Activated naive CD4-positive, alpha-beta T cell treated with anti-CD3 and anti-CD28 coated beads for 36 hours (primary cell): Measurements from ENCODE around the gene KLHL22. TPM values are rescaled to one million over a fixed set of nuclear protein-coding genes. Genes with fewer than 3 reads are reported as not detected.

Experiments used
- CTCF ChIA-PET: fragments of 350-600 bp; sonication (Branson Sonifier 250); formaldehyde crosslinking; loops from one replicate; lab custom pipeline; 2021; ENCODE audit warnings: antibody characterized with exemption; lab: Charles Lee
- DNase-seq: peaks from one replicate; pipeline ENCODE4 v3.0.0-alpha.2; 2020
- H3K27ac Mint-ChIP-seq: one replicate; pipeline ENCODE4 v1.8.0; 2021; ENCODE audit warnings: mild to moderate bottlenecking, mixed read lengths
- H3K27me3 Mint-ChIP-seq: one replicate; pipeline ENCODE4 v1.8.0; 2021; ENCODE audit warnings: low read depth, mixed read lengths
- H3K36me3 Mint-ChIP-seq: one replicate; pipeline ENCODE4 v1.8.0; 2021; ENCODE audit warnings: low read depth, mixed read lengths
- H3K4me1 Mint-ChIP-seq: one replicate; pipeline ENCODE4 v1.8.0; 2021; ENCODE audit warnings: low read depth, mixed read lengths
- H3K4me3 Mint-ChIP-seq: one replicate; pipeline ENCODE4 v1.8.0; 2021; ENCODE audit warnings: mild to moderate bottlenecking, moderate library complexity, mixed read lengths
- H3K9me3 Mint-ChIP-seq: one replicate; pipeline ENCODE4 v1.8.0; 2021; ENCODE audit warnings: mixed read lengths
- intact Hi-C: fragments of 100-400 bp; cut with micrococcal nuclease; formaldehyde crosslinking; loops from one replicate; pipeline ENCODE4 v1.15.1; 2023
- total RNA-seq, 2 experiments: library from RNA; stranded (reverse); gene quantifications; one replicate each; pipeline ENCODE4 v1.2.3, GENCODE V29; 2021

KLHL22 gene
- total RNA-seq, 2 experiments from 2014 or later, result 10.1 to 11.7 TPM

DNA sequence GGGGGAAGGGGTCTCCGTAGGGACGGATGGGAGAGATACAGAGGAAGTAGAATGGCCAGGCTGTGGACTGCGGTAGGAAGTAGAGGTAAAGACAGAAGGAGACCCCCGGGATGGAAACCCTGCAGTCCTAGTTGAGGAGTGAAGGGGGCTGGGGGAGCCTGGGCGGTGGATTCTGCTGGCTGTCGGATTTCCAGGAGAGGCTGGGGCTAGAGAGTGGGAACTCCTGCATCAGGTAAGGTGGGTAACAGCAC lies 57.2 kb downstream of the KLHL22 start:
- peaks cover 11% of the 10 kb centered on the region for H3K4me1 Mint-ChIP-seq
- no peak overlapping the region for H3K27ac Mint-ChIP-seq
- H3K9me3 Mint-ChIP-seq, result no peaks in the 10 kb centered on the region
- H3K4me3 Mint-ChIP-seq, result no peak overlapping the region
- CTCF ChIA-PET, result no interaction called here
- H3K27me3 Mint-ChIP-seq, result peaks cover 36% of the 10 kb centered on the region
- no peak for DNase-seq
- intact Hi-C loops, result no loop called here
- peaks cover 4% of the 10 kb centered on the region for H3K36me3 Mint-ChIP-seq

- peaks cover 11% of the 10 kb centered on the region for H3K4me1 Mint-ChIP-seq
- intact Hi-C loops, result no loop called here
- peaks cover 36% of the 10 kb centered on the region for H3K27me3 Mint-ChIP-seq
- peaks cover 3% of the 10 kb centered on the region for H3K36me3 Mint-ChIP-seq
- peak within 1 kb of the TSS; percentile 59 for H3K4me3 Mint-ChIP-seq
- H3K27ac Mint-ChIP-seq, result no peak within 1 kb of the TSS
- no peak for DNase-seq
- H3K9me3 Mint-ChIP-seq, result no peaks in the 10 kb centered on the region
- CTCF ChIA-PET, result no interaction called here
Observed at GRCh38 chr22:20437613-20438426, 57.8 kb downstream of the KLHL22 start, which contains the start of gene SCARF2. SCARF2 (minus strand) TSS chr22:20437825; CDS start chr22:20437754, 71 bp downstream.

GRCh38 chr22:20436768-20437612 lies 58.6 kb downstream of the KLHL22 start:
- Mint-ChIP-seq H3K4me1 (peaks cover 12% of the 10 kb centered on the region), H3K27me3 (peaks cover 42% of the 10 kb centered on the region), H3K36me3 (no peaks in the 10 kb centered on the region), H3K9me3 (no peaks in the 10 kb centered on the region), H3K27ac (no peak overlapping the region), H3K4me3 (peak overlapping the region; percentile 59)
- CTCF ChIA-PET, result no interaction called here
- no peak for DNase-seq
- intact Hi-C loops, result no loop called here

DNA sequence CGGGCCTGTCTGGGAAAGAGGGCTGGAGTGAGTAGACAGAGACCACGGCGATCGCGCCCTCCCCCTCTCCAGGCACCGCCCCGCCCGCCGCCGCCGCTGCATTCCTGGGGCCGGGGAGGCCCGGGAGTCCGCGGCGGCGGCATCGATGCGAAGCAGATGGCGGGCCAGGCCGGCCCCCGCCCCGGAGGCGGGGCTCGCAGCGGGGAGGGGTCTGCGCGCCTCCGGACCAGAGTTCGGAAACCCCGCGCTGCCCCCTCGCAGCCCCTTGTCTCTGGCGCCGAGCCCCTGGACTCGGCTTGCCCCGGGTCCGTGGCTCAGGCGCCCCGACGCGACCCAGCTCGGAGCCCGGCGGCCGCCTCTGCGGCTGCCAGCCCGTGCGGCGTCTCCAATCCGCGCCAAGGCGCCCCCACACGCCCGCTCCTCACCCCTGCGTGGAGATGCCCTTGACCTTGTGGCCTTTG lies 59.3 kb downstream of the KLHL22 start:
- Mint-ChIP-seq H3K9me3 (no peaks in the 10 kb centered on the region), H3K4me3 (peak overlapping the region; percentile 59), H3K27me3 (peaks cover 45% of the 10 kb centered on the region), H3K27ac (no peak overlapping the region), H3K36me3 (no peaks in the 10 kb centered on the region), H3K4me1 (peaks cover 15% of the 10 kb centered on the region)
- CTCF ChIA-PET, result no interaction called here
- intact Hi-C loops, result no loop called here
- no peak for DNase-seq

- H3K9me3 Mint-ChIP-seq, result no peaks in the 10 kb centered on the region
- no peaks in the 10 kb centered on the region for H3K36me3 Mint-ChIP-seq
- DNase-seq, result no peak
- no peak overlapping the region for H3K4me3 Mint-ChIP-seq
- CTCF ChIA-PET, result no interaction called here
- peaks cover 48% of the 10 kb centered on the region for H3K27me3 Mint-ChIP-seq
- H3K4me1 Mint-ChIP-seq, result peaks cover 17% of the 10 kb centered on the region
- no peak overlapping the region for H3K27ac Mint-ChIP-seq
- intact Hi-C loops, result no loop called here
Observed at GRCh38 chr22:20435436-20436306, 59.9 kb downstream of the KLHL22 start.

DNA sequence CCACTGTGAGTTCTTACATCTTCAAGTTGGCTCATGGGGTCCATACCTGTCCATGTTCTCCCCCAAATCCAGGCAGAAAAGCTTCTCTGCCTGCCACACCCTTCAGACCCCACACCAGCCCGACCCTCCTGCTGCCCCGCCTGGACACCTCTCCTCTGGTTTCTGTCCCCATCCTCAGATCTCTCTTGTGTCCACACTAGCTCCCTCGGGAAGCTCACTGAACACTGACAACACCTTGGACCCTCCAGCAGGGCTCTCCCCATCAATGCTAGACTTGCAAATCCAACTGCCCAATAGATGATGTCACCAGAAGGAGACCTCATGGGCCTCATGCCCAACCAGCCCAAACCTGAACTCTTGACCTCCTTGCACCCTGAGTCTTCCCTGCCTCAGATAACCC lies 60.8 kb downstream of the KLHL22 start:
- Mint-ChIP-seq H3K9me3 (no peaks in the 10 kb centered on the region), H3K27me3 (peaks cover 56% of the 10 kb centered on the region), H3K27ac (no peak overlapping the region), H3K4me3 (no peak overlapping the region), H3K36me3 (no peaks in the 10 kb centered on the region), H3K4me1 (peaks cover 24% of the 10 kb centered on the region)
- intact Hi-C loops, result no loop called here
- CTCF ChIA-PET, result no interaction called here
- DNase-seq, result no peak

- intact Hi-C loops, result no loop called here
- no peaks in the 10 kb centered on the region for H3K9me3 Mint-ChIP-seq
- H3K27me3 Mint-ChIP-seq, result peaks cover 56% of the 10 kb centered on the region
- H3K4me3 Mint-ChIP-seq, result no peak overlapping the region
- CTCF ChIA-PET, result no interaction called here
- no peaks in the 10 kb centered on the region for H3K36me3 Mint-ChIP-seq
- peaks cover 24% of the 10 kb centered on the region for H3K4me1 Mint-ChIP-seq
- H3K27ac Mint-ChIP-seq, result no peak overlapping the region
- DNase-seq, result no peak
Observed at GRCh38 chr22:20434264-20434751, 61.3 kb downstream of the KLHL22 start.

DNA sequence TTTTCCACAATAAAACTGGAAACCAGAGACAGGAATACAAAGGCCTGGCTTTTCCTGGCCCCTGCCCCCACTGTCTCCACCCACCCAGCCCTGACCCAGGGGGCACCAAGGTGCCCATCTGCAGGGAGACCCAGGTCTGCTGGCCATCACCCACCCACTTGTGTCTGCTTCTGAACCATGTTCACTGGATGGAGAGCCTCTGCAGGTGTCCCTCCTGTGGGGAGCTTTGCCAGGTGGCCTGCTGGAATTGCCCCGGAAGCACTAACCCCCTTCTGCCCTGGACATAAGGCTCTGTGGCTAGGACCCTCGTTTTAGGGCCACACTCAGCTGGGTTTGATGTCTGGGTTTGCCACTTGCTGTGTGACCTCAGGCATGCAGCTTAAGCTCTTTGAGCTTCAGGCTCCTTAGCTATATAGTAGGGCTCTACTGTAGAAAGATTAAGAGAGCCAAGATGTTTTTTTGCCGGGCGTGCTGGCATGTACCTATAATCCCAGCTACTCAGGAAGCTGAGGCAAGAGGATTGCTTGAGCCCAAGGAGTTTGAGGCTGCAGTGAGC lies 61.8 kb downstream of the KLHL22 start:
- Mint-ChIP-seq H3K4me1 (peaks cover 27% of the 10 kb centered on the region), H3K9me3 (no peaks in the 10 kb centered on the region), H3K27me3 (peaks cover 57% of the 10 kb centered on the region), H3K36me3 (no peaks in the 10 kb centered on the region), H3K27ac (no peak overlapping the region), H3K4me3 (no peak overlapping the region)
- intact Hi-C loops, result no loop called here
- DNase-seq, result no peak
- CTCF ChIA-PET, result no interaction called here

GRCh38 chr22:20433191-20433590 lies 62.4 kb downstream of the KLHL22 start:
- H3K27ac Mint-ChIP-seq, result no peak overlapping the region
- H3K4me3 Mint-ChIP-seq, result no peak overlapping the region
- H3K4me1 Mint-ChIP-seq, result peaks cover 27% of the 10 kb centered on the region
- no peaks in the 10 kb centered on the region for H3K36me3 Mint-ChIP-seq
- H3K9me3 Mint-ChIP-seq, result no peaks in the 10 kb centered on the region
- peaks cover 54% of the 10 kb centered on the region for H3K27me3 Mint-ChIP-seq
- intact Hi-C loops, result no loop called here
- no peak for DNase-seq
- CTCF ChIA-PET, result interaction anchor here (1.2 kb wide), 1 partner anchor 23 kb away, joined by 3 read pairs; no protein-coding TSS in a partner anchor

DNA sequence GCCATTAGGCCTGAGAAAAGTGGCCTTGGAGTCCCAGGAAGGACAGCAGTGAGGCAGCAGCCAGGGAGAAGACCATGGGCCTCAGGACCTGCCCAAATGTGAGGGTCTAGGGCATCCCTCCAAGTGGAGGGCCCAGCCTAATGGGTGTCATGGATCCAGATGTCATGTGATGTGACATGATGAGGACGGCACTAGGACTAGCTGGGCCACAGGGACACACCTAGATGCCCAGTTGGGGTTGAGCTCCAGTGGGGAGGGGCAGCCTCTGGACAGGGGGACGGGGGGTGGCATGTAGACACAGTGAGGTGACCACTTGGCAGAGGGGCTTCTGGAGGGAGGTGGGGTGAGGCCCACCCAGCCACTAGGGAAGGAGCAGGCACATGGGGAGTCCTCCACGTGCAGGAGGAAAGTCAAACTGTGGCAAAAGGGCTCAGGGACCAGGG lies 63.3 kb downstream of the KLHL22 start:
- Mint-ChIP-seq H3K4me3 (no peak overlapping the region), H3K36me3 (no peaks in the 10 kb centered on the region), H3K9me3 (no peaks in the 10 kb centered on the region), H3K4me1 (peaks cover 25% of the 10 kb centered on the region), H3K27ac (no peak overlapping the region), H3K27me3 (peaks cover 55% of the 10 kb centered on the region)
- intact Hi-C loops, result no loop called here
- CTCF ChIA-PET, result interaction anchor here (1.2 kb wide), 1 partner anchor 24 kb away, joined by 3 read pairs; no protein-coding TSS in a partner anchor
- DNase-seq, result no peak

GRCh38 chr22:20431511-20432192 lies 63.9 kb downstream of the KLHL22 start:
- DNase-seq, result no peak
- CTCF ChIA-PET, result interaction anchor here (1.3 kb wide), 1 partner anchor 12 kb away, joined by 3 read pairs; no protein-coding TSS in a partner anchor
- Mint-ChIP-seq H3K4me1 (peaks cover 19% of the 10 kb centered on the region), H3K27me3 (peaks cover 55% of the 10 kb centered on the region), H3K9me3 (no peaks in the 10 kb centered on the region), H3K4me3 (peak overlapping the region; percentile 26), H3K27ac (no peak overlapping the region), H3K36me3 (no peaks in the 10 kb centered on the region)
- intact Hi-C loops, result no loop called here
